ENCODE data around the gene SIL1.

- TF ChIP-seq, protein P1, sequence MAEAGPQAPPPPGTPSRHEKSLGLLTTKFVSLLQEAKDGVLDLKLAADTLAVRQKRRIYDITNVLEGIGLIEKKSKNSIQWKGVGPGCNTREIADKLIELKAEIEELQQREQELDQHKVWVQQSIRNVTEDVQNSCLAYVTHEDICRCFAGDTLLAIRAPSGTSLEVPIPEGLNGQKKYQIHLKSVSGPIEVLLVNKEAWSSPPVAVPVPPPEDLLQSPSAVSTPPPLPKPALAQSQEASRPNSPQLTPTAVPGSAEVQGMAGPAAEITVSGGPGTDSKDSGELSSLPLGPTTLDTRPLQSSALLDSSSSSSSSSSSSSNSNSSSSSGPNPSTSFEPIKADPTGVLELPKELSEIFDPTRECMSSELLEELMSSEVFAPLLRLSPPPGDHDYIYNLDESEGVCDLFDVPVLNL (CRISPR knock-in tag; IDR thresholded peaks at IDR 0.05; ENCODE audit: low read depth), result no peak
- TF ChIP-seq GATAD2B (IDR thresholded peaks at IDR 0.05; ENCODE audit: borderline replicate concordance) (no peak), CBX3 (IDR thresholded peaks at IDR 0.05; ENCODE audit: borderline replicate concordance in 1 of 2, low read length in 2 of 2) (no peak), SMC3 (conservative IDR thresholded peaks at IDR 0.05; ENCODE audit: insufficient read depth, low read depth, low read length) (no peak), LARP7 (IDR thresholded peaks at IDR 0.05) (no peak)
- TF ChIP-seq, protein P2, sequence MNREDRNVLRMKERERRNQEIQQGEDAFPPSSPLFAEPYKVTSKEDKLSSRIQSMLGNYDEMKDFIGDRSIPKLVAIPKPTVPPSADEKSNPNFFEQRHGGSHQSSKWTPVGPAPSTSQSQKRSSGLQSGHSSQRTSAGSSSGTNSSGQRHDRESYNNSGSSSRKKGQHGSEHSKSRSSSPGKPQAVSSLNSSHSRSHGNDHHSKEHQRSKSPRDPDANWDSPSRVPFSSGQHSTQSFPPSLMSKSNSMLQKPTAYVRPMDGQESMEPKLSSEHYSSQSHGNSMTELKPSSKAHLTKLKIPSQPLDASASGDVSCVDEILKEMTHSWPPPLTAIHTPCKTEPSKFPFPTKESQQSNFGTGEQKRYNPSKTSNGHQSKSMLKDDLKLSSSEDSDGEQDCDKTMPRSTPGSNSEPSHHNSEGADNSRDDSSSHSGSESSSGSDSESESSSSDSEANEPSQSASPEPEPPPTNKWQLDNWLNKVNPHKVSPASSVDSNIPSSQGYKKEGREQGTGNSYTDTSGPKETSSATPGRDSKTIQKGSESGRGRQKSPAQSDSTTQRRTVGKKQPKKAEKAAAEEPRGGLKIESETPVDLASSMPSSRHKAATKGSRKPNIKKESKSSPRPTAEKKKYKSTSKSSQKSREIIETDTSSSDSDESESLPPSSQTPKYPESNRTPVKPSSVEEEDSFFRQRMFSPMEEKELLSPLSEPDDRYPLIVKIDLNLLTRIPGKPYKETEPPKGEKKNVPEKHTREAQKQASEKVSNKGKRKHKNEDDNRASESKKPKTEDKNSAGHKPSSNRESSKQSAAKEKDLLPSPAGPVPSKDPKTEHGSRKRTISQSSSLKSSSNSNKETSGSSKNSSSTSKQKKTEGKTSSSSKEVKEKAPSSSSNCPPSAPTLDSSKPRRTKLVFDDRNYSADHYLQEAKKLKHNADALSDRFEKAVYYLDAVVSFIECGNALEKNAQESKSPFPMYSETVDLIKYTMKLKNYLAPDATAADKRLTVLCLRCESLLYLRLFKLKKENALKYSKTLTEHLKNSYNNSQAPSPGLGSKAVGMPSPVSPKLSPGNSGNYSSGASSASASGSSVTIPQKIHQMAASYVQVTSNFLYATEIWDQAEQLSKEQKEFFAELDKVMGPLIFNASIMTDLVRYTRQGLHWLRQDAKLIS (CRISPR knock-in tag; IDR thresholded peaks at IDR 0.05), result no peak
These were observed 107.6 kb downstream of the SIL1 start for GRCh38 chr5:139090581-139090980.
